Skeletal muscle tissue (tissue), 4 donors: ENCODE data around the gene CAMTA2. TPM values are rescaled to one million over a fixed set of nuclear protein-coding genes. Genes with fewer than 3 reads are reported as not detected.

Experiments used
- H3K27ac ChIP-seq: one replicate; pipeline ENCODE4 v1.7.0; 2013; ENCODE audit warnings: mild to moderate bottlenecking, low read depth, low read length, inconsistent platforms
- H3K27me3 ChIP-seq, 3 donors: one replicate each; pipeline ENCODE4 v1.7.0; 2013; ENCODE audit warnings: low read length in 3 of 3; ENCODE audit not compliant: control insufficient read depth in 3 of 3, insufficient read depth in 3 of 3
- H3K36me3 ChIP-seq, 3 donors: one replicate each; pipeline ENCODE4 v1.7.0; 2013; ENCODE audit warnings: low read length in 3 of 3; ENCODE audit not compliant: control insufficient read depth in 3 of 3, insufficient read depth in 3 of 3
- H3K4me1 ChIP-seq, 3 donors: one replicate each; pipeline ENCODE4 v1.7.0; 2013; ENCODE audit warnings: low read length in 3 of 3, mild to moderate bottlenecking in 3 of 3; ENCODE audit not compliant: control insufficient read depth in 3 of 3, insufficient read depth in 3 of 3
- H3K4me3 ChIP-seq, 3 donors: one replicate each; pipeline ENCODE4 v1.7.0; 2013; ENCODE audit warnings: low read length in 3 of 3
- H3K9ac ChIP-seq, 3 donors: one replicate each; pipeline ENCODE4 v1.7.0; 2013; ENCODE audit warnings: low read length in 3 of 3, mild to moderate bottlenecking in 3 of 3, moderate library complexity in 2 of 3, low read depth in 1 of 3
- H3K9me3 ChIP-seq, 3 donors: one replicate each; pipeline ENCODE4 v1.7.0; 2013; ENCODE audit warnings: low read length in 3 of 3; ENCODE audit not compliant: control insufficient read depth in 3 of 3
- total RNA-seq: library from RNA; depleted of rRNA; stranded (reverse); fragments of >200 nt; gene quantifications from one replicate; pipeline ENCODE4 v1.2.3, GENCODE V29; 2014
- donor health status: Osteomylitis.

CAMTA2 gene
- total RNA-seq, 1 donor from 2014 or later = 4.7 TPM

GRCh38 chr17:4970273-4970672 lies 17.2 kb downstream of the CAMTA2 start:
- peaks cover 33 to 40% (median 35%) of the 10 kb centered on the region in 3 donors for H3K36me3 ChIP-seq

GRCh38 chr17:4969551-4970173 lies 17.8 kb downstream of the CAMTA2 start:
- Histone ChIP-seq H3K36me3 (peaks cover 33 to 42% (median 35%) of the 10 kb centered on the region in 3 donors), H3K27ac (peak overlapping the region; percentile 45), H3K9ac (peak overlapping the region in 2 of 3 donors; percentile 2 to 97), H3K4me3 (peak overlapping the region in 1 of 3 donors; percentile 75), H3K4me1 (peaks cover 65 to 79% (median 68%) of the 10 kb centered on the region in 3 donors), H3K9me3 (no peaks in the 10 kb centered on the region), H3K27me3 (no peaks in the 10 kb centered on the region)

More at GRCh38 chr17:4970273-4970672, 17.2 kb downstream of the CAMTA2 start:
- no peaks in the 10 kb centered on the region for H3K9me3 ChIP-seq
- H3K4me3 ChIP-seq = no peak overlapping the region
- H3K27me3 ChIP-seq = no peaks in the 10 kb centered on the region
- peak overlapping the region in 1 of 3 donors; percentile 2 for H3K9ac ChIP-seq
- H3K27ac ChIP-seq = peak overlapping the region; percentile 45
- peaks cover 72 to 83% (median 73%) of the 10 kb centered on the region in 3 donors for H3K4me1 ChIP-seq

- H3K27ac ChIP-seq = peak overlapping the region; percentile 87
- no peaks in the 10 kb centered on the region for H3K9me3 ChIP-seq
- H3K4me3 ChIP-seq = peak overlapping the region; percentile 75 to 97 (median 86)
- H3K27me3 ChIP-seq = no peaks in the 10 kb centered on the region
- H3K4me1 ChIP-seq = peaks cover 60 to 73% (median 63%) of the 10 kb centered on the region in 3 donors
- H3K9ac ChIP-seq = peak overlapping the region; percentile 83 to 97 (median 87)
- peaks cover 29 to 40% (median 31%) of the 10 kb centered on the region in 3 donors for H3K36me3 ChIP-seq
Measured at GRCh38 chr17:4969047-4969550, 18.4 kb downstream of the CAMTA2 start.

GRCh38 chr17:4968486-4969046 lies 18.9 kb downstream of the CAMTA2 start:
- H3K27me3 ChIP-seq = no peaks in the 10 kb centered on the region
- peaks cover 28 to 38% (median 28%) of the 10 kb centered on the region in 3 donors for H3K36me3 ChIP-seq
- H3K4me1 ChIP-seq = peaks cover 54 to 68% (median 57%) of the 10 kb centered on the region in 3 donors
- H3K9ac ChIP-seq = peak overlapping the region; percentile 83 to 97 (median 87)
- peak overlapping the region; percentile 87 for H3K27ac ChIP-seq
- no peaks in the 10 kb centered on the region for H3K9me3 ChIP-seq
- H3K4me3 ChIP-seq = peak overlapping the region; percentile 75 to 97 (median 86)

- Histone ChIP-seq H3K27ac (peak within 1 kb of the TSS; percentile 87), H3K9ac (peak within 1 kb of the TSS; percentile 87 to 98 (median 97)), H3K4me1 (peaks cover 47 to 60% (median 50%) of the 10 kb centered on the region in 3 donors), H3K4me3 (peak within 1 kb of the TSS; percentile 86 to 97 (median 87)), H3K9me3 (no peaks in the 10 kb centered on the region), H3K27me3 (no peaks in the 10 kb centered on the region), H3K36me3 (peaks cover 22 to 31% (median 23%) of the 10 kb centered on the region in 3 donors)
Measured at GRCh38 chr17:4967539-4968485, 19.7 kb downstream of the CAMTA2 start, which contains the start of gene SPAG7. TSS of gene SPAG7 (minus strand) at chr17:4967817. CDS start at chr17:4967804, 13 bp downstream.

GRCh38 chr17:4966844-4967538 lies 20.5 kb downstream of the CAMTA2 start:
- H3K27me3 ChIP-seq = no peaks in the 10 kb centered on the region

GRCh38 chr17:4965311-4965986 lies 22.0 kb downstream of the CAMTA2 start:
- Histone ChIP-seq H3K4me3 (no peak overlapping the region), H3K9ac (no peak overlapping the region), H3K27ac (no peak overlapping the region), H3K9me3 (no peaks in the 10 kb centered on the region), H3K4me1 (peaks cover 31 to 42% (median 33%) of the 10 kb centered on the region in 3 donors), H3K36me3 (peaks cover 17 to 20% (median 20%) of the 10 kb centered on the region in 3 donors), H3K27me3 (no peaks in the 10 kb centered on the region)

More at GRCh38 chr17:4966844-4967538, 20.5 kb downstream of the CAMTA2 start:
- Histone ChIP-seq H3K4me1 (peaks cover 39 to 52% (median 42%) of the 10 kb centered on the region in 3 donors), H3K9me3 (no peaks in the 10 kb centered on the region), H3K9ac (peak overlapping the region; percentile 87 to 98 (median 97)), H3K36me3 (peaks cover 15 to 25% (median 16%) of the 10 kb centered on the region in 3 donors), H3K4me3 (peak overlapping the region; percentile 86 to 97 (median 87)), H3K27ac (peak overlapping the region; percentile 87)

- no peaks in the 10 kb centered on the region for H3K27me3 ChIP-seq
- no peak overlapping the region for H3K4me3 ChIP-seq
- H3K36me3 ChIP-seq = peaks cover 30 to 41% (median 34%) of the 10 kb centered on the region in 3 donors
- H3K27ac ChIP-seq = no peak overlapping the region
- H3K4me1 ChIP-seq = peaks cover 17 to 42% (median 28%) of the 10 kb centered on the region in 3 donors
- peak overlapping the region in 1 of 3 donors; percentile 23 for H3K9ac ChIP-seq
- no peaks in the 10 kb centered on the region for H3K9me3 ChIP-seq
Measured at GRCh38 chr17:4960279-4960922, 27.1 kb downstream of the CAMTA2 start.
